Measurements from ENCODE around the gene STX1B. TPM values are rescaled to one million over a fixed set of nuclear protein-coding genes. Genes with fewer than 3 reads are reported as not detected.
A peak's percentile ranks its signal among the peaks of the same experiment; 100 is the strongest.

STX1B gene
- polyA plus RNA-seq, 1 experiment = 1.5 TPM

- POLR2A ChIA-PET = no interaction called here
- no peak for DNase-seq (ENCODE audit: low read depth)
- H3K4me3 ChIP-seq (ENCODE audit: low read depth, low read length) = no peak overlapping the region
- peaks cover 44% of the 10 kb centered on the region for H3K36me3 ChIP-seq (ENCODE audit: control insufficient read depth, insufficient read depth, low read length)
- TF ChIP-seq, protein P1, sequence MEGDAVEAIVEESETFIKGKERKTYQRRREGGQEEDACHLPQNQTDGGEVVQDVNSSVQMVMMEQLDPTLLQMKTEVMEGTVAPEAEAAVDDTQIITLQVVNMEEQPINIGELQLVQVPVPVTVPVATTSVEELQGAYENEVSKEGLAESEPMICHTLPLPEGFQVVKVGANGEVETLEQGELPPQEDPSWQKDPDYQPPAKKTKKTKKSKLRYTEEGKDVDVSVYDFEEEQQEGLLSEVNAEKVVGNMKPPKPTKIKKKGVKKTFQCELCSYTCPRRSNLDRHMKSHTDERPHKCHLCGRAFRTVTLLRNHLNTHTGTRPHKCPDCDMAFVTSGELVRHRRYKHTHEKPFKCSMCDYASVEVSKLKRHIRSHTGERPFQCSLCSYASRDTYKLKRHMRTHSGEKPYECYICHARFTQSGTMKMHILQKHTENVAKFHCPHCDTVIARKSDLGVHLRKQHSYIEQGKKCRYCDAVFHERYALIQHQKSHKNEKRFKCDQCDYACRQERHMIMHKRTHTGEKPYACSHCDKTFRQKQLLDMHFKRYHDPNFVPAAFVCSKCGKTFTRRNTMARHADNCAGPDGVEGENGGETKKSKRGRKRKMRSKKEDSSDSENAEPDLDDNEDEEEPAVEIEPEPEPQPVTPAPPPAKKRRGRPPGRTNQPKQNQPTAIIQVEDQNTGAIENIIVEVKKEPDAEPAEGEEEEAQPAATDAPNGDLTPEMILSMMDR (IDR thresholded peaks at IDR 0.05; ENCODE audit: insufficient read depth, low read depth, low read length) = no peak
- CTCF ChIA-PET = interaction anchor here (0.7 to 1.2 kb wide), 2 partner anchors 9 to 418 kb away, joined by 3 to 4 read pairs; no protein-coding TSS in a partner anchor
- H3K27me3 ChIP-seq (ENCODE audit: control insufficient read depth, insufficient read depth, low read length) = no peaks in the 10 kb centered on the region
Measured at GRCh38 chr16:30963925-30964511, 46.4 kb downstream of the STX1B start.

DNA sequence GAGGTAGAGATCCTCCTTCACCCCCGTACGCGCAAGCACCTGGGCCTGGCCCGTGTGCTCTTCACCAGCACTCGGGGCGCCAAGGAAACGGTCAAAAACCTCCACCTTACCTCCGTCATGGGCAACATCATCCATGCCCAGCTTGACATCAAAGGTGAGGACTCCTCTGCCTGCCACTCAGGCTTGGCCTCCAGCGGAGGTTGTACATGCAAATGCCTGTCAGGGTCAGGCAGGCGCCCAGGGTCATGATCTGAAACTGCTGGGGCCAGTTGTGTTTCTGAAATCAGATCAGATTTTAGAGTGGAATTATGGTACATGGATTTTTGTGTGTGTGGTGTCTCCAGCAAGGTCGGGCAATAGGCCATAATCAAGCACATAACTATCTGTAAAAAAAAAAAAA lies 49.1 kb downstream of the STX1B start:
- H3K27me3 ChIP-seq (ENCODE audit: control insufficient read depth, insufficient read depth, low read length) = no peaks in the 10 kb centered on the region
- ChIA-PET POLR2A (no interaction called here), CTCF (interaction anchor here (0.8 to 2.0 kb wide), 3 partner anchors 20 to 48 kb away, joined by 3 to 6 read pairs (median 5); partner anchors contain the start of gene HSD3B7)
- no peak for DNase-seq (ENCODE audit: low read depth)
- H3K36me3 ChIP-seq (ENCODE audit: control insufficient read depth, insufficient read depth, low read length) = peaks cover 33% of the 10 kb centered on the region
- TF ChIP-seq, protein P1 (IDR thresholded peaks at IDR 0.05; ENCODE audit: insufficient read depth, low read depth, low read length) = no peak
- H3K4me3 ChIP-seq (ENCODE audit: low read depth, low read length) = no peak overlapping the region

- TF ChIP-seq, protein P1 (IDR thresholded peaks at IDR 0.05; ENCODE audit: insufficient read depth, low read depth, low read length) = no peak
- Histone ChIP-seq H3K27me3 (ENCODE audit: control insufficient read depth, insufficient read depth, low read length) (no peaks in the 10 kb centered on the region), H3K4me3 (ENCODE audit: low read depth, low read length) (peak overlapping the region; percentile 84), H3K36me3 (ENCODE audit: control insufficient read depth, insufficient read depth, low read length) (peaks cover 15% of the 10 kb centered on the region)
- no peak for DNase-seq (ENCODE audit: low read depth)
- ChIA-PET POLR2A (no interaction called here), CTCF (interaction anchor here (0.8 to 1.3 kb wide), 3 partner anchors 26 to 116 kb away, joined by 3 to 4 read pairs (median 3); partner anchors contain the start of genes HSD3B7, ZNF646 and ZNF668)
Measured at GRCh38 chr16:30958175-30959079, 52.0 kb downstream of the STX1B start.

DNA sequence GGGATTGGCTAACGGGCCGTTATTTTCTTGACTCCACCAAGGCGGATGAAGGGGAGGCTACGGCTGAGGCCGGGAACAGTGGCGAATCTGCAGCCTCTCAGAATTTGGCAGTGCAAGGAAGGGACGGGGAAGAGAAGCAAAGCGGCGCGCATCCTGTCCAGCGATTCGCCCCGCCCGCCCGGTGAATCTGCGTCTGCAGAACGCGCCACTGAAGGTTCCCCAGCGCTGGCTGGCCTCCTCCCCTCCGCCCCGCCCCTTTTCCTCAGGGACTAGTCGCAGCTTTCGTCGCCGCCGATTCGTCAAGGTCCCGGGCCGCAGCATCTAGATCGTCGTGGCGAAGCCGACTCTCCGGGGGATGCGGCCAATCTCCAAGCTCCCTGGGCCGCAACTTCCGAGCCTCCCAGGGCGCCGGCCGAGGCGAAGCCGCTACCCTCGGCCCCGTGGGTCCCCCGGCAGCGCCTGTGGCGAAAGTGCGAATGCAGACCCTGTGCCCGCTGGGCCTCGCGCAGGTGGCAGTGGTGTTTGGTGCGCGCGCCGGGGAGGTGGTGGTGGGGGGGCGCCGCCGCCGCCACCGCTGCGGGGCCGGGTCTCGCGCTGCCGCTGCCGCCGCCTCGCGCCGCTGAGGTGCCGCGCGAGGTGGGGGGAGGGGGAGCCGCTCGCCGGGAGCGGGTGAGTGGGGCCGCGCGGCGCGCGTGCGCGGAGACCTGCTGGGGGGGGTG lies 52.8 kb downstream of the STX1B start, which contains the start of gene SETD1A:
TSS of gene SETD1A (plus strand) at position 299 of the 719 bp plus-strand sequence. CDS start 978 bp downstream, outside the sequence.
- CTCF ChIA-PET = interaction anchor here (1.1 kb wide), 1 partner anchor 117 kb away, joined by 3 read pairs; the partner anchor contains the start of genes ZNF646 and ZNF668
- DNase-seq (ENCODE audit: low read depth) = no peak
- TF ChIP-seq, protein P1 (IDR thresholded peaks at IDR 0.05; ENCODE audit: insufficient read depth, low read depth, low read length) = no peak
- Histone ChIP-seq H3K36me3 (ENCODE audit: control insufficient read depth, insufficient read depth, low read length) (peaks cover 16% of the 10 kb centered on the region), H3K4me3 (ENCODE audit: low read depth, low read length) (peak within 1 kb of the TSS; percentile 84), H3K27me3 (ENCODE audit: control insufficient read depth, insufficient read depth, low read length) (no peaks in the 10 kb centered on the region)
- POLR2A ChIA-PET = no interaction called here
